Mesendoderm (in vitro differentiated cells): Measurements from ENCODE around the gene UBAC2.

Source experiments
- DNase-seq: peaks from one replicate; pipeline ENCODE4 v3.0.0; 2013
- H2AK5ac ChIP-seq: 2 replicates; pipeline ENCODE4 v1.6.1; 2013; ENCODE audit warnings: low read length, inconsistent platforms
- H2BK120ac ChIP-seq: 2 replicates; pipeline ENCODE4 v1.6.1; 2013; ENCODE audit warnings: low read depth, mild to moderate bottlenecking, low read length, moderate library complexity, mixed read lengths
- H2BK15ac ChIP-seq: replicated peaks from 2 replicates; pipeline ENCODE4 v1.6.1; 2013; ENCODE audit warnings: low read depth, mild to moderate bottlenecking, moderate library complexity
- H2BK5ac ChIP-seq: 2 replicates; pipeline ENCODE4 v1.6.1; 2013; ENCODE audit warnings: low read length, inconsistent platforms
- H3K18ac ChIP-seq: 2 replicates; pipeline ENCODE4 v1.6.1; 2013; ENCODE audit warnings: mild to moderate bottlenecking, low read length, mixed read lengths
- H3K23ac ChIP-seq: one replicate; pipeline ENCODE4 v1.6.1; 2013; ENCODE audit warnings: low read length
- H3K27ac ChIP-seq: 2 replicates; pipeline ENCODE4 v1.5.1; 2013; ENCODE audit warnings: low read depth, mild to moderate bottlenecking, inconsistent platforms, low read length, moderate library complexity
- H3K27me3 ChIP-seq: 2 replicates; pipeline ENCODE4 v1.6.1; 2013; ENCODE audit warnings: low read length, control low read depth, mild to moderate bottlenecking, inconsistent platforms; ENCODE audit not compliant: insufficient read depth, poor library complexity
- H3K36me3 ChIP-seq: 2 replicates; pipeline ENCODE4 v1.6.1; 2013; ENCODE audit warnings: low read length, inconsistent platforms; ENCODE audit not compliant: control insufficient read depth, insufficient read depth
- H3K4ac ChIP-seq: one replicate; pipeline ENCODE4 v1.6.1; 2013; ENCODE audit warnings: low read depth, mild to moderate bottlenecking, low read length, moderate library complexity
- H3K4me1 ChIP-seq: 2 replicates; pipeline ENCODE4 v1.6.1; 2013; ENCODE audit warnings: low read depth, low read length, inconsistent platforms; ENCODE audit not compliant: control insufficient read depth
- H3K4me2 ChIP-seq: 2 replicates; pipeline ENCODE4 v1.6.1; 2013; ENCODE audit warnings: low read length
- H3K4me3 ChIP-seq: 2 replicates; pipeline ENCODE4 v1.5.1; 2013; ENCODE audit warnings: mild to moderate bottlenecking, low read length
- H3K56ac ChIP-seq: one replicate; pipeline ENCODE4 v1.6.1; 2013; ENCODE audit warnings: low read length
- H3K79me1 ChIP-seq: 2 replicates; pipeline ENCODE4 v1.6.1; 2013; ENCODE audit warnings: low read length, inconsistent platforms
- H3K79me2 ChIP-seq: 2 replicates; pipeline ENCODE4 v1.6.1; 2013; ENCODE audit warnings: mild to moderate bottlenecking, low read length; ENCODE audit not compliant: control insufficient read depth, insufficient read depth
- H3K9ac ChIP-seq: 2 replicates; pipeline ENCODE4 v1.6.1; 2013; ENCODE audit warnings: low read length, inconsistent platforms
- H4K5ac ChIP-seq: one replicate; pipeline ENCODE4 v1.6.1; 2013; ENCODE audit warnings: low read length
- H4K8ac ChIP-seq: one replicate; pipeline ENCODE4 v1.6.1; 2013; ENCODE audit warnings: low read depth, mild to moderate bottlenecking, control low read depth, low read length, moderate library complexity
- WGBS: extraction: QIAGEN DNeasy Blood & Tissue Kit; methylation state at CpG from one replicate; pipeline ENCODE4 v1.1.7; 2013; ENCODE audit warnings: low lambda C conversion rate, missing lambda C conversion rate; ENCODE audit not compliant: insufficient coverage; ENCODE audit errors: extremely low coverage; 5-methylcytosine and 5-hydroxymethylcytosine counted together

UBAC2 gene

GRCh38 chr13:99307648-99308339 is 107.1 kb downstream of the UBAC2 start:
- H3K36me3 ChIP-seq, result no peaks in the 10 kb centered on the region
- H3K4me3 ChIP-seq, result no peak overlapping the region
- no peak overlapping the region for H3K4me2 ChIP-seq
- no peak overlapping the region for H2BK5ac ChIP-seq
- H3K9ac ChIP-seq, result no peak overlapping the region
- H3K79me2 ChIP-seq, result no peaks in the 10 kb centered on the region
- no peak overlapping the region for H3K18ac ChIP-seq
- no peak overlapping the region for H2BK120ac ChIP-seq
- H4K8ac ChIP-seq, result no peak overlapping the region
- no peak overlapping the region for H2AK5ac ChIP-seq
- H3K79me1 ChIP-seq, result peaks cover 12% of the 10 kb centered on the region
- DNase-seq, result peak; percentile 81
- no peak overlapping the region for H3K4ac ChIP-seq
- H3K23ac ChIP-seq, result no peak overlapping the region
- no CpG with 5 or more reads among the region's 6 CpGs for WGBS
- no peaks in the 10 kb centered on the region for H3K4me1 ChIP-seq
- no peak overlapping the region for H2BK15ac ChIP-seq
- H3K27ac ChIP-seq, result no peak overlapping the region
- H3K56ac ChIP-seq, result no peak overlapping the region
- no peaks in the 10 kb centered on the region for H3K27me3 ChIP-seq
- H4K5ac ChIP-seq, result no peak overlapping the region

- H3K79me2 ChIP-seq, result no peaks in the 10 kb centered on the region
- WGBS, result no CpG with 5 or more reads among the region's 3 CpGs
- no peaks in the 10 kb centered on the region for H3K4me1 ChIP-seq
- no peak overlapping the region for H3K4ac ChIP-seq
- H4K8ac ChIP-seq, result no peak overlapping the region
- H3K27ac ChIP-seq, result no peak overlapping the region
- no peak overlapping the region for H2BK5ac ChIP-seq
- no peak overlapping the region for H4K5ac ChIP-seq
- H3K9ac ChIP-seq, result no peak overlapping the region
- no peak overlapping the region for H3K23ac ChIP-seq
- no peak for DNase-seq
- H2BK15ac ChIP-seq, result no peak overlapping the region
- H3K36me3 ChIP-seq, result no peaks in the 10 kb centered on the region
- peaks cover 12% of the 10 kb centered on the region for H3K79me1 ChIP-seq
- H3K4me3 ChIP-seq, result no peak overlapping the region
- H2BK120ac ChIP-seq, result no peak overlapping the region
- no peaks in the 10 kb centered on the region for H3K27me3 ChIP-seq
- no peak overlapping the region for H3K56ac ChIP-seq
- H2AK5ac ChIP-seq, result no peak overlapping the region
- no peak overlapping the region for H3K4me2 ChIP-seq
- H3K18ac ChIP-seq, result no peak overlapping the region
Observed at GRCh38 chr13:99308471-99309087, 107.9 kb downstream of the UBAC2 start.

DNA sequence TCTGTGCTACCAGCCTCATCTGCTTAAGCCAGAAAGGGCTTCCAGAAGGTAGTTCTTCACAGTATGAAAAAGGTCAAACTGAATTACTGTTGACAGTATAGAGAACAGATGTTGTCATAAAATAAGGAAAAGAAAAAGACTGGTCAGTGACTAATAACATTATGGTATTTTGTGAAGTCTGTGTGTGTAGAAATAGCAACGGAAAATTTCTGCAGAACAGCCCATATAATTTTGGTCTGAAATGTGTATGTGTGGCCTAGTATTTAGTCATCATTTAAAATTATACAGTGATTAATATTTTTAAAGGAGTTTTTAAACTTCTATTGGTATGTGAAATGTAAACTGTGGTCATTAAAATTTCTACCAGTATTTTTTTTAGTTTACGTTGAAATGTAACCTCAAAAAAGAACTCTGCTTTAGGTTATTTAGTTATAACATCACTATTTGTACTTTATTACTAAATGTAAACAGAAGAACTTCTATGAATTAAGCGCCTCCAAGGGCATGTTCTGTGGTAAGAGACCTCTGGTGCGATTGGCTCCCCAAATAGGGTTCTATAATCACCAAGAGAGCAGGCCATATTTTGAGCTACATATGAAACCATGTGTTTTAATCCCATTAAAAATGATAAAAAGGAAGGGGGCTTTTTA is 109.9 kb downstream of the UBAC2 start:
- H2AK5ac ChIP-seq, result no peak overlapping the region
- no peaks in the 10 kb centered on the region for H3K36me3 ChIP-seq
- no peak overlapping the region for H2BK120ac ChIP-seq
- H2BK5ac ChIP-seq, result no peak overlapping the region
- H3K18ac ChIP-seq, result no peak overlapping the region
- no peak overlapping the region for H3K4ac ChIP-seq
- no peak overlapping the region for H3K23ac ChIP-seq
- H3K4me2 ChIP-seq, result no peak overlapping the region
- no peak overlapping the region for H3K56ac ChIP-seq
- H2BK15ac ChIP-seq, result no peak overlapping the region
- no peak for DNase-seq
- H3K27me3 ChIP-seq, result no peaks in the 10 kb centered on the region
- no peak overlapping the region for H3K27ac ChIP-seq
- no peaks in the 10 kb centered on the region for H3K79me2 ChIP-seq
- no peak overlapping the region for H4K8ac ChIP-seq
- H3K9ac ChIP-seq, result no peak overlapping the region
- no CpG with 5 or more reads among the region's 4 CpGs for WGBS
- H3K79me1 ChIP-seq, result peaks cover 7% of the 10 kb centered on the region
- no peak overlapping the region for H4K5ac ChIP-seq
- no peaks in the 10 kb centered on the region for H3K4me1 ChIP-seq
- H3K4me3 ChIP-seq, result no peak overlapping the region

DNA sequence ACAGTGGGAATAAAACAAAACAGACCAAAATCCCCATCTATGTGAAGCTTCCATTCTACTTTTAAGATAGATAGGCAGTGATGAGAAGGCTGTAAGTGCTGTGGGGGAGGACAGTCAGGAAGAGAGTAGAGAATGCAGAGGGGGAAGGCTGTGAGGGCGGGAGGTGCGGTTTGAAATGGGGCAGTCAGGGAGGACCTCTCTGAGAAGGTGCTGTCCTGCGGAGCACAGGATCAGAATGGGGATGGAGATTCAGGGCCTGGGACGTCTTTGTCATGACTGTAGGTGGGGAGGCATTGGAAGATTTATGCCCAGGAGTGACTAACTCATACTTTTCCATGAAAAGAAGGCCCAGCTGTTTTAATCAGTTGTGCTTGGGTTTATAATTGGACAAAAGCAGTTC is 110.5 kb downstream of the UBAC2 start:
- Histone ChIP-seq H3K4ac (no peak overlapping the region), H3K27me3 (no peaks in the 10 kb centered on the region), H3K4me3 (no peak overlapping the region), H3K23ac (no peak overlapping the region), H2BK15ac (no peak overlapping the region), H2AK5ac (no peak overlapping the region), H4K8ac (no peak overlapping the region), H3K36me3 (no peaks in the 10 kb centered on the region), H3K4me1 (no peaks in the 10 kb centered on the region), H2BK5ac (no peak overlapping the region), H3K9ac (no peak overlapping the region), H3K4me2 (no peak overlapping the region), H2BK120ac (no peak overlapping the region), H3K27ac (no peak overlapping the region), H3K79me2 (no peaks in the 10 kb centered on the region), H4K5ac (no peak overlapping the region), H3K79me1 (peaks cover 7% of the 10 kb centered on the region), H3K56ac (no peak overlapping the region), H3K18ac (no peak overlapping the region)
- WGBS, result no CpG with 5 or more reads among the region's 4 CpGs
- peak; percentile 27 for DNase-seq

DNA sequence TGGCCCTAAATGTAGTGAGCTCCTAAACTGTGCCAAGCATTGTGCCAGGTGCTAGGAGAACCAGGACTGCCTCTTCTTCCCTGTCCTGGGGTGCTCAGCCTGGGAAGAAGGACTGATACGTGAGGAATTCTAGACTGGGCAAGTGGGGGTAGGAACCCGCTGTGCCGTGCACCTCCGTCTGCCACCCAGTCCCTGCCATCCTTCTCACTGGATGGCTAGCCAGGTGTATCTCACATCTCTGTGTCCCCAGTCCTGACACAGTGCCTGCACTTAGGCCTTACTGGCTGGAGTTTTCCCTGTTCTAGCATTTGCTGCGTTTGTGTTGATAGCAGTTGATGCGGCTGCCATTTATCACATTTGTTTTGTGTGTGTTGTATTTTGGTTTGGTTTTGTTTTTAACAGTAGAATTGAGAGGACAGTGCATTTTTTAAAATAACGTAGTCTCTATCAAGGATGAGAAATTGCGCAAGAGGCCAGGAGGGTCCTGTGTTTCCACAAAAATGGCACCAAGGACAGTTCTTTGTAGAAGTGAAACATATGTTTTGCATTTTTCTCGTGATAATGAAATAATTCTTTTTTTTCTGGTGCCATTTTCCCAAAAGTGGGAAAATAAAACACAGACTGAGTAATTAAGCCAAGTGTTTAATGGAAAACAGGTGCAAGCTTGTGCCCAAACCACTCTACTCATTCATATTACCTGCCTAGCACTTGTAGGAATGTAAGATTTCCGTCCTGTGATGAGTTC is 111.3 kb downstream of the UBAC2 start:
- H3K9ac ChIP-seq, result no peak overlapping the region
- no peaks in the 10 kb centered on the region for H3K36me3 ChIP-seq
- DNase-seq, result no peak
- H2BK5ac ChIP-seq, result no peak overlapping the region
- H2BK15ac ChIP-seq, result no peak overlapping the region
- H3K18ac ChIP-seq, result no peak overlapping the region
- no peak overlapping the region for H4K8ac ChIP-seq
- no peak overlapping the region for H3K4ac ChIP-seq
- no peaks in the 10 kb centered on the region for H3K27me3 ChIP-seq
- H3K56ac ChIP-seq, result no peak overlapping the region
- H4K5ac ChIP-seq, result no peak overlapping the region
- no peak overlapping the region for H3K4me2 ChIP-seq
- H3K79me1 ChIP-seq, result peaks cover 7% of the 10 kb centered on the region
- no peaks in the 10 kb centered on the region for H3K79me2 ChIP-seq
- H3K23ac ChIP-seq, result no peak overlapping the region
- 100% methylated on average over 1 of the region's 10 CpGs for WGBS
- H2BK120ac ChIP-seq, result no peak overlapping the region
- H3K27ac ChIP-seq, result no peak overlapping the region
- H3K4me1 ChIP-seq, result no peaks in the 10 kb centered on the region
- no peak overlapping the region for H3K4me3 ChIP-seq
- H2AK5ac ChIP-seq, result no peak overlapping the region
